D721Med (cell line): ENCODE data around the gene PRKG1.

Experiments
- DNase-seq: peaks from one replicate; pipeline ENCODE4 v3.0.0; 2011; ENCODE audit warnings: low spot score; ENCODE audit not compliant: insufficient read length
- FAIRE-seq: peaks from 2 replicates; lab custom pipeline; 2011; peaks lifted over from hg19 to GRCh38; lab: Jason Lieb, UNC
- CTCF ChIP-seq: IDR thresholded peaks from 2 replicates; pipeline ENCODE4 v1.5.1; 2012; ENCODE audit warnings: mild to moderate bottlenecking, control low read depth; ENCODE audit not compliant: insufficient read depth; ENCODE audit errors: missing control alignments

PRKG1 gene

GRCh38 chr10:52208365-52208764 is 1134.1 kb downstream of the PRKG1 start:
- DNase-seq: no peak
- TF ChIP-seq CTCF: no peak
- FAIRE-seq: no peak

GRCh38 chr10:52210161-52210560 is 1135.9 kb downstream of the PRKG1 start:
- no peak for DNase-seq
- FAIRE-seq: no peak
- no peak for TF ChIP-seq CTCF

- no peak for FAIRE-seq
- no peak for DNase-seq
- no peak for TF ChIP-seq CTCF
Measured at GRCh38 chr10:52212062-52212461, 1137.8 kb downstream of the PRKG1 start.

GRCh38 chr10:52212802-52213201 is 1138.5 kb downstream of the PRKG1 start:
- FAIRE-seq: no peak
- no peak for TF ChIP-seq CTCF

GRCh38 chr10:52213321-52213752 is 1139.0 kb downstream of the PRKG1 start:
- FAIRE-seq (no peak), DNase-seq (no peak)
- no peak for TF ChIP-seq CTCF

More at GRCh38 chr10:52212802-52213201, 1138.5 kb downstream of the PRKG1 start:
- DNase-seq: no peak

GRCh38 chr10:52215745-52216361 is 1141.6 kb downstream of the PRKG1 start:
- FAIRE-seq: peak; percentile 16
- TF ChIP-seq CTCF: peak; percentile 84
- no peak for DNase-seq

GRCh38 chr10:52216852-52217251 is 1142.6 kb downstream of the PRKG1 start:
- no peak for TF ChIP-seq CTCF
- FAIRE-seq (no peak), DNase-seq (no peak)
